GM04504 (cell line): ENCODE measurements around the gene LRP10.
"Not testable (repeated sequence)": the region's sequence is repeated elsewhere in the genome, so short reads cannot be mapped to it uniquely, and the experiment has no call there.

Experiments used
- DNase-seq: peaks from one replicate; pipeline ENCODE4 v3.0.0-alpha.2; 2012; ENCODE audit warnings: low read depth

The LRP10 gene

GRCh38 chr14:22887260-22887989 lies 15.9 kb downstream of the LRP10 start:
- DNase-seq, result peak; percentile 32

GRCh38 chr14:22887990-22888378 lies 16.4 kb downstream of the LRP10 start:
- no peak for DNase-seq

GRCh38 chr14:22888662-22889061 lies 17.1 kb downstream of the LRP10 start:
- DNase-seq, result no peak

DNA sequence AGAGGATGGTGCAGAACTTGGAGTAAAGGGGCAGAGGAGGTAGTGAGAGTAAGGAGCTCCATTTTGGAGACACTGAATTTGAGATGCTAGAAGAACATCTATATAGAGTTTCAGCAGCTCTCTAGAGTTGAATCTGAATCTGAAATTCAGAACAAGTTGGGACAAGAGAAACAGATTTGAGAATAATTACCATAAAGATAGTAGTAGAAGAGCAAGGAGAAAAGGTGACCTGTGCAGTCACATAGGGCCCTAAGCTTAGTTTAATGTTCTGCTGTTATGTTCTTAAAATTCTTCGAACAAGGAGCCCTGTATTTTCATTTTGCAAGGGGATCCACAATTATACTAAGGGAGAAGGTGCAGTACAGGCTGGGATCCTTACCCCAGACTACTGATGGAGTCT lies 18.9 kb downstream of the LRP10 start:
- DNase-seq, result no peak

GRCh38 chr14:22892488-22892887 lies 20.9 kb downstream of the LRP10 start:
- no peak for DNase-seq

GRCh38 chr14:22893706-22894105 lies 22.2 kb downstream of the LRP10 start:
- DNase-seq, result no peak

DNA sequence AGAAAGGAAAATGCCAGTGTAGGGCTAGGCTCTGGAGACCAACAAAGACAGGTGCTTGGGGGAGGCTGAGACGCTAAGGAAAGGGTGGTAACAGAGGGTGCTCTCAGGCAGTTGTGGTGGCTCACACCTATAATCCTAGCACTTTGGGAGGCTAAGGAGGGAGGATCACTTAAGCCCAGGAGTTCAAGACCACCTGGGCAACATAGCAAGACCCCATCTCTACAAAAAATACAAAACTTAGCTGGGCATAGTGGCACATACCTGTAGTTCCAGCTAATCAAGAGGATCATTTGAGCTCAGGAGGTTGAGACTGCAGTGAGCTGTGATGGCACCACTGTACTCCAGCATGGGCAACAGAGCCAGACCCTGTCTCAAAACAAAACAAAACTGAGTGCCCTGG lies 23.9 kb downstream of the LRP10 start:
- no peak for DNase-seq

GRCh38 chr14:22896356-22896755 lies 24.8 kb downstream of the LRP10 start:
- DNase-seq, result no peak

- DNase-seq, result no peak
Observed at GRCh38 chr14:22896760-22897159, 25.2 kb downstream of the LRP10 start.

DNA sequence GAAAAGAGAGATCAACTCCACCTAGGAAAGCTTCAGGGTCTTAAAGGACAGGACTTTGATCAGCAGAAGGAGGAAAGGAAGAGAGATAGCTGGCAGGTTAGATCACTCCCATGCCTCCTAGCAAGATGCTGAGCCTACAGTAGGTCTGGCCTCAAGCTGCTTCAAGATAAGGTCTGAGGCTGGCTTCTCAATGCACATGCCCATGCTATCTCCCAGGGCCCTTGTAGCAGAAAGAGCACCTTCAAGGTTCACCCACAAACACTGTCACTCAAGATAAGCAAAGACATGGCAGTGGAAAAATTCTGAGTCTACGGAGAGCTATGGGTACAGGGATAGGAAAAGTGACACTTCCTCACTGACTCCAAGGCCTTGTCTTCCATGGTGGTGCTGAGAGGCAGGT lies 25.8 kb downstream of the LRP10 start:
- no peak for DNase-seq

- DNase-seq, result peak; percentile 62
Observed at GRCh38 chr14:22898302-22899090, 27.0 kb downstream of the LRP10 start.

GRCh38 chr14:22900081-22900799 lies 28.7 kb downstream of the LRP10 start:
- DNase-seq, result peak; percentile 52

- no peak for DNase-seq
Observed at GRCh38 chr14:22901799-22902198, 30.3 kb downstream of the LRP10 start.

GRCh38 chr14:22903742-22904087 lies 32.2 kb downstream of the LRP10 start:
- DNase-seq, result no peak

GRCh38 chr14:22905627-22906026 lies 34.1 kb downstream of the LRP10 start:
- DNase-seq, result no peak

- DNase-seq, result no peak
Observed at GRCh38 chr14:22906073-22906472, 34.5 kb downstream of the LRP10 start.

DNA sequence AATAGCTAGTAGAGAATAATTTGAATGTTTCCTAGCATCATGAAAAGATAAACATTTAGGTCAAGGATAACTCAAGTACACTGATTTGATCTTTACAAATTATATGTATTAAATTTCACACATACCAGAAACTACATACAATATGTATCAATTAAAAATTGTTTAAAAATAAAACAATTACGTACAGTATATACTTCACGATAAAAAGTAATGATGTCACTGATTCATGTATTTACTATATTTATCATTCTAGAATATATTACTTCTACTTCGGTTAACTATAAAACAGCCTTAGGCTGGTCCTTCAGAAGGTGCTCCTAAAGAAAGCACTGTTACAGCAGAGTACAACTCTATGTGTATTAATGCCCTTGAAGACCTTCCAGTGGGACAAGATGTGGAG lies 35.9 kb downstream of the LRP10 start:
- no peak for DNase-seq

DNA sequence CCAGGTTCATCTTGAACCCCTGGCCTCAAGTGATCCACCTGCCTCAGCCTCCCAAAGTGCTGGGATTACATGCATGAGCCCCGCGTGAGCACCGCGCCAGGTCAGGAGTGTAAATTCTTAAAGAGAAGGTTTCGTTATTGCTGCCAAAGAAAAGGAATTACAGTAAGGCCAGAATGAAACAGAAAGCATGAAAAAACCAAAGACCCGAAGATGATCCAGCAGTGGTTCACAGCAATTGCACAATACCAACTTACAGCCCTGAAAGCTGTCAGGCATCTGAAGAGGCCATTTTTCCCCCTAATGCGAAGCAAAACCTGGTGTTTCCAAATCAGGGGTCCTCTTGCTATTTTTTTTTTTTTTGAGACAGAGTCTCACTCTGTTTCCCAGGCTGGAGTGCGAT lies 37.1 kb downstream of the LRP10 start:
- DNase-seq, result no peak

DNA sequence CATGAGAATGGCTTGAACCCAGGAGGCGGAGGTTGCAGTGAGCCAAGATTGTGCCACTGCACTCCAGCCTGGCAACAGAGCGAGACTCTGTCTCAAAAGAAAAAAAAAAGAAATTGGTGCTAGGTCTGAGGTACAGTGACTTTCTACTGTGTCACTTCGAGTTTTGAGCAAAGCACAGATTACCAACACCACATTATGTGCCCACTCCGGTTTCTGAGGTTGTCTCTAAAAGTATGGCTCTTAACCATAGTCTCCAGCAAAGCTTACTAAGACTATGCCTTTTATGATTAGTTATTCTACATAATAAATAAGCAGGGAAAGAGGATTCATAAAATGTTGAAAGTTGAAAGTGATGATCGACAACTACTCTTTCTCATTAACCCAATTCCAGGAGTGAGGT lies 39.4 kb downstream of the LRP10 start:
- DNase-seq, result no peak

DNA sequence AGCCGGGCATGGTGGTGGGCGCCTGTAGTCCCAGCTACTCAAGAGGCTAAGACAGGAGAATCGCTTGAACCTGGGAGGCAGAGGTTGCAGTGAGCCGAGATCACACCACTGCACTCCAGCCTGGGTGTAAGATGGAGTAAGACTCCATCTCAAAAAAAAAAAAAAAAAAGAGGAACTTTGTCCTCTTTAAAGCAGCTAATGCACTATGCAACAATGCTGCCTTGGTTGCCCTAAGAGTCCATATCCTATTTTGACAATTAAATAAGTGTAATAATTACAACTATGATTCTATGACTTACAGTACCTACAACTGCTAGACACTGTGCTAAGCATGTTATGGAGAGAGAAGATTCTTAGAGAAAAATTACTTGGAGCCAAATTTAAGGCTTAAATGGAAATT lies 43.3 kb downstream of the LRP10 start:
- not testable (repeated sequence) for DNase-seq

DNA sequence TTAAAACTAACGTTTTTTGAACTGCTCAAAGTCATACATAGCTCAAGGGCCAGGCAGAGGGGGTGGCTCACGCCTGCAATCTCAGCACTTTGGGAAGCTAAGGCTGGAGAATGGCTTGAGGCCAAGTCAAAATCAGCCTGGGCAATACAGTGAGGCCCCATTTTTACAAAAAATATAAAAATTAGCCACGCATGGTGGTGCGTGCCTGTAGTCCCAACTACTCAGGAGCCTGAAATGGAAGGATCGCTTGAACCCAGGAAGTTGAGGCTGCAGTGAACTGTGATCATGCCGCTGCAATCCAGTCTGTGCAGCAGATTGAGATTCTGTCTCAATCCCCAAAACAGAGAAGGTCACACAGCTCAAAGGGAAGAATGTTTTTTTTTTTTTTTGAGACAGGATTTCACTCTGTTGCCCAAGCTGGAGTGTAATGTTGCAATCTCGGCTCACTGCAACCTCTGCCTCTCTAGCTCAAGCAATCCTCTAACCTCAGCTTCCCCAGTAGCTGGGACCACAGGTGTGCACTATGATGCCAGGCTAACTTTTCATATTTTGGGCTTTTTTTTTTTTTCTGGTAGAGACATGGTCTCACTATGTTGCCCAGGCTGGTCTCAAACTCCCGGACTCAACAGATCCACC lies 44.5 kb downstream of the LRP10 start:
- no peak for DNase-seq

DNA sequence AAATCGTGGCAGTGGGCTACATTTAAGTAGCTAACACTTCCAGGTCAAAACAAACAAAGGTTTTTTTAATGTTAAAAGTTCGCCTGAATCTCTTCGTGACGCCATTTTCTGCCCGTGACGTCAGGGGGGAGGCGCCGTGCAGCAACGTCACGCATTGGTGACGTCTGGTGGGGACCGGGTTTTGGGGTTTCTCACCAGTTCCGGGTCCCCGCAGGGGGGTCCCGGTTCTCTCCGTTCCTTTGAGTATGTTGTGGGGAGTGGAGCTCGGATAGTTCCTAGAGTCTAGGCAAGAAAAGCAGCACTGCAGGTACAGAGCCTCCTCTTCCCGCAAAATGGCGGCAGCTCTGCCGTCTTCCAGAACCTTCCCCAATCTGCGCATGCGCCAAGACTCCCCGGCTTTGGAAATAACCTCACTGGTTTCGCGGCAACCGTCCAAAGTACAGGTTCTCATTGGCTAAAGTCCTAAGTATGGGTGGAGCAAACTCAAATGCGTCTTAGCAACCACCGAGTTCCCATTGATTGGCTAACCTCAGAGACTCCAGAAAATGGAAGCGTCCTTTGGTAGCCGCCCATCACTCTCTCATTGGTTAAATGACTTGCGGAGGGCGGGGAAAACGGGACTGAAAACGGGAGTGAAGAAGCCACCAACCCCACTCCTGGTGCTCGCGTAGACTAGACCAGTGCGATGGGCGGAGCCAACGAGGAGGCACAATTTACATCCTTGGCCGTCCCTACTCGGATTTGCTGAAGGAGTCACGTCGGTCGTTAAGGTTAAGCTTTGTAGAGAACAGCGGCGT lies 47.5 kb downstream of the LRP10 start, which contains the start of gene RBM23:
TSS of gene RBM23 (minus strand) at position 346 of the 797 bp plus-strand sequence.
- peak; percentile 100 for DNase-seq
